DMS114 treated with DMSO at 0.1 percent for 48 hours (cell line): ENCODE measurements around the gene LEMD3.

Source experiments
- DNase-seq: peaks from one replicate; lab custom pipeline; 2025; ENCODE audit not compliant: unreplicated experiment; lab: John Stamatoyannopoulos, UW

LEMD3 gene

GRCh38 chr12:65168681-65169319 lies 583 bp upstream of the LEMD3 start:
- no peak for DNase-seq

GRCh38 chr12:65170209-65170881 lies 962 bp downstream of the LEMD3 start:
- peak; percentile 42 for DNase-seq

GRCh38 chr12:65171073-65171472 lies 1.7 kb downstream of the LEMD3 start:
- no peak for DNase-seq

- no peak for DNase-seq
These were observed 2.5 kb downstream of the LEMD3 start for GRCh38 chr12:65171870-65172269.

- no peak for DNase-seq
These were observed 6.0 kb downstream of the LEMD3 start for GRCh38 chr12:65175385-65175784.

GRCh38 chr12:65182012-65182739 lies 12.8 kb downstream of the LEMD3 start:
- DNase-seq = no peak

- no peak for DNase-seq
These were observed 14.9 kb downstream of the LEMD3 start for GRCh38 chr12:65184176-65184857.

GRCh38 chr12:65184858-65185229 lies 15.5 kb downstream of the LEMD3 start:
- DNase-seq = no peak

- DNase-seq = no peak
These were observed 18.3 kb downstream of the LEMD3 start for GRCh38 chr12:65187665-65188064.

GRCh38 chr12:65188179-65188701 lies 18.9 kb downstream of the LEMD3 start:
- DNase-seq = no peak

GRCh38 chr12:65189028-65189718 lies 19.8 kb downstream of the LEMD3 start:
- DNase-seq = no peak

GRCh38 chr12:65192963-65193516 lies 23.7 kb downstream of the LEMD3 start:
- DNase-seq = no peak

GRCh38 chr12:65194949-65195348 lies 25.6 kb downstream of the LEMD3 start:
- no peak for DNase-seq

GRCh38 chr12:65195387-65196055 lies 26.1 kb downstream of the LEMD3 start:
- DNase-seq = no peak

GRCh38 chr12:65196762-65197567 lies 27.6 kb downstream of the LEMD3 start:
- DNase-seq = no peak

- no peak for DNase-seq
These were observed 30.2 kb downstream of the LEMD3 start for GRCh38 chr12:65199604-65200003.

GRCh38 chr12:65200007-65200665 lies 30.8 kb downstream of the LEMD3 start:
- no peak for DNase-seq

GRCh38 chr12:65203376-65203775 lies 34.0 kb downstream of the LEMD3 start:
- DNase-seq = no peak
